HepG2 (cell line): ENCODE results near the gene ACOX3. TPM values are rescaled to one million over a fixed set of nuclear protein-coding genes. Genes with fewer than 3 reads are reported as not detected.

Source experiments
- ATAC-seq: fragments of 200-7000 bp; cut with Tn5 transposase; 3 replicates; pipeline ENCODE4 v1.9.1; 2020; ENCODE audit warnings: mild to moderate bottlenecking, moderate library complexity
- BruUV-seq: library from RNA; stranded (reverse); fragments of 400-500 nt; replicated peaks from 2 replicates; lab custom pipeline; 2021; lab: Mats Ljungman, UMichigan
- CTCF ChIA-PET: fragments of 300-600 bp; formaldehyde crosslinking; extraction: SDS; loops from one replicate; lab custom pipeline; 2021; ENCODE audit warnings: low total read pairs, inconsistent platforms, low intra/inter-chr PET ratio; lab: Yijun Ruan, JAX
- POLR2A ChIA-PET: fragments of 350-600 bp; sonication (Branson Sonifier 250); formaldehyde crosslinking; loops from one replicate; lab custom pipeline; 2020; ENCODE audit warnings: antibody characterized with exemption, inconsistent platforms; lab: Yijun Ruan, JAX
- DNase-seq: peaks from one replicate; pipeline ENCODE4 v3.0.0-alpha.2; 2015; ENCODE audit warnings: low spot score
- FAIRE-seq: peaks from 3 replicates; lab custom pipeline; 2011; peaks lifted over from hg19 to GRCh38; lab: Jason Lieb, UNC
- H2AFZ ChIP-seq: one replicate; pipeline ENCODE4 v1.6.1; 2011; ENCODE audit warnings: low read length, inconsistent platforms
- H3K27ac ChIP-seq: fragments of 300-600 bp; 3 replicates; pipeline ENCODE4 v1.8.0; 2011; ENCODE audit warnings: mixed run types, mild to moderate bottlenecking, mixed read lengths, low read length, inconsistent platforms; ENCODE audit not compliant: insufficient read depth; ENCODE audit errors: extremely low read length
- H3K27me3 ChIP-seq, 2 experiments: fragments of 200-600 bp in 1 of 2; 2 replicates in 1 of 2; 3 replicates in 1 of 2; pipeline versions ENCODE4 v1.6.0 to v1.8.0; 2011; ENCODE audit warnings: low read length in 2 of 2, mild to moderate bottlenecking in 2 of 2, moderate library complexity in 2 of 2, inconsistent platforms in 1 of 2; ENCODE audit not compliant: insufficient read depth in 2 of 2, control insufficient read depth in 1 of 2
- H3K36me3 ChIP-seq, 2 experiments: fragments of 200-600 bp in 1 of 2; replicated peaks in 1 of 2; 2 replicates in 1 of 2; 3 replicates in 1 of 2; pipeline versions ENCODE4 v1.5.1 to v1.8.0; 2011; ENCODE audit warnings: low read length in 2 of 2, inconsistent platforms in 1 of 2; ENCODE audit not compliant: insufficient read depth in 2 of 2, control insufficient read depth in 1 of 2
- H3K4me1 ChIP-seq: 2 replicates; pipeline ENCODE4 v1.5.1; 2012; ENCODE audit warnings: low read length, inconsistent platforms; ENCODE audit not compliant: insufficient read depth
- H3K4me2 ChIP-seq: 2 replicates; pipeline ENCODE4 v1.6.0; 2011; ENCODE audit warnings: low read depth, low read length, inconsistent platforms
- H3K4me3 ChIP-seq, 3 experiments: fragments of 200-600 bp in 1 of 3; sonication (generic), shearing (Covaris generic) in 1 of 3; replicated peaks in 1 of 3; 2 replicates each; pipeline ENCODE4 v1.5.1; 2011 to 2016; ENCODE audit warnings: low read length in 3 of 3, inconsistent platforms in 2 of 3, low read depth in 2 of 3, mild to moderate bottlenecking in 2 of 3, control low read depth in 1 of 3, mixed read lengths in 1 of 3; ENCODE audit not compliant: insufficient read depth in 1 of 3
- H3K79me2 ChIP-seq: one replicate; pipeline ENCODE4 v1.6.1; 2011; ENCODE audit warnings: low read length, inconsistent platforms; ENCODE audit not compliant: insufficient read depth
- H3K9ac ChIP-seq: 2 replicates; pipeline ENCODE4 v1.6.0; 2011; ENCODE audit warnings: mild to moderate bottlenecking, low read depth, low read length, inconsistent platforms; ENCODE audit not compliant: insufficient read depth
- H3K9me3 ChIP-seq: 2 replicates; pipeline ENCODE4 v1.5.1; 2012; ENCODE audit warnings: mild to moderate bottlenecking, low read length
- H4K20me1 ChIP-seq: 2 replicates; pipeline ENCODE4 v1.6.0; 2011; ENCODE audit warnings: inconsistent platforms, mild to moderate bottlenecking, low read length, moderate library complexity; ENCODE audit not compliant: insufficient read depth
- ATF7 ChIP-seq, 2 experiments: fragments of 450-650 bp in 1 of 2; sonication (generic) in 1 of 2; formaldehyde crosslinking in 1 of 2; IDR thresholded peaks; 2 replicates each; pipeline versions ENCODE4 v1.4.0 to v1.6.1; 2016 to 2020; ENCODE audit warnings: antibody characterized with exemption in 1 of 2, mild to moderate bottlenecking in 1 of 2, missing genetic modification reagents in 1 of 2
- ATM ChIP-seq: fragments of 450-650 bp; IDR thresholded peaks from 2 replicates; pipeline ENCODE4 v1.7.1; 2017; ENCODE audit warnings: mild to moderate bottlenecking, borderline replicate concordance
- CREB1 ChIP-seq, 2 experiments: fragments of 450-650 bp in 1 of 2; IDR thresholded peaks; 2 replicates each; pipeline ENCODE4 v1.6.1; 2016 to 2017; ENCODE audit warnings: control low read depth in 1 of 2, mild to moderate bottlenecking in 1 of 2, missing compliant biosample characterization in 1 of 2, missing genetic modification characterization in 1 of 2
- FOXP1 ChIP-seq, 2 experiments: fragments of 450-650 bp in 1 of 2; IDR thresholded peaks; 2 replicates each; pipeline ENCODE4 v1.6.1; 2017 to 2018; ENCODE audit warnings: antibody characterized with exemption in 1 of 2
- IKZF1 ChIP-seq: fragments of 450-650 bp; IDR thresholded peaks from 2 replicates; pipeline ENCODE4 v1.7.1; 2016
- NBN ChIP-seq: fragments of 450-650 bp; conservative IDR thresholded peaks from 2 replicates; pipeline ENCODE4 v1.6.1; 2017
- SETDB1 ChIP-seq: sonication (generic); formaldehyde crosslinking; IDR thresholded peaks from 2 replicates; pipeline ENCODE4 v1.5.1; 2020; ENCODE audit warnings: missing genetic modification reagents, mild to moderate bottlenecking, borderline replicate concordance
- SOX6 ChIP-seq, 2 experiments: fragments of 450-650 bp in 1 of 2; sonication (generic) in 1 of 2; formaldehyde crosslinking in 1 of 2; IDR thresholded peaks; 2 replicates each; pipeline versions ENCODE4 v1.4.0 to v1.6.1; 2017 to 2020; ENCODE audit warnings: antibody characterized with exemption in 1 of 2, mild to moderate bottlenecking in 1 of 2, missing genetic modification reagents in 1 of 2
- ZKSCAN8 ChIP-seq: IDR thresholded peaks from 2 replicates; pipeline ENCODE4 v1.6.1; 2016; ENCODE audit warnings: borderline replicate concordance, missing genetic modification reagents, missing compliant biosample characterization
- ZNF282 ChIP-seq: fragments of 450-650 bp; IDR thresholded peaks from 2 replicates; pipeline ENCODE4 v1.6.1; 2018; ENCODE audit not compliant: partially characterized antibody
- ZNF510 ChIP-seq: sonication (generic); formaldehyde crosslinking; IDR thresholded peaks from 2 replicates; pipeline ENCODE4 v1.4.0; 2020; ENCODE audit warnings: low read depth, mild to moderate bottlenecking, missing genetic modification reagents
- WGBS: methylation state at CpG from one replicate; pipeline ENCODE4 v1.1.6; 2017; ENCODE audit warnings: low lambda C conversion rate; 5-methylcytosine and 5-hydroxymethylcytosine counted together
- in situ Hi-C: cut with HindIII; loops from 2 replicates; pipeline ENCODE4 v1.10.0; 2017; ENCODE audit warnings: low pct_unique_long_range_greater_than_20kb; ENCODE audit not compliant: extremely low pct_ligation_motif_present
- intact Hi-C: fragments of 100-400 bp; cut with micrococcal nuclease; formaldehyde crosslinking; loops from one replicate; pipeline ENCODE4 v1.10.0; 2022; ENCODE audit not compliant: unreplicated experiment
- polyA plus RNA-seq, 8 experiments: library from polyadenylated mRNA; depleted of rRNA in 3 of 8; stranded (reverse) in 7 of 8; unstranded in 1 of 8; fragments of >200 nt; fragmentation: Illumina TruSeq in 4 of 8; extraction: Trizol in 4 of 8; gene quantifications; 2 replicates each; pipeline versions ENCODE4 v1.2.1 to v1.2.3, GENCODE V29; 2011 to 2016; ENCODE audit warnings: low read depth in 4 of 8, missing spikeins in 1 of 8, mixed read lengths in 1 of 8; ENCODE audit not compliant: insufficient read depth in 1 of 8
- total RNA-seq, 5 experiments: library from RNA; depleted of rRNA; stranded (reverse); fragments of >200 nt; fragmentation: Illumina TruSeq; extraction: Trizol; gene quantifications; 2 replicates each; pipeline ENCODE4 v1.2.3, GENCODE V29; 2016; ENCODE audit warnings: low read depth in 1 of 5
- TF ChIP-seq, protein P1 (sequence below): fragments of 450-650 bp; IDR thresholded peaks from 2 replicates; pipeline ENCODE4 v1.6.1; 2017

Gene ACOX3
- total and polyA plus RNA-seq, 2 of the 13 experiments (the other 11 are each of a cell fraction or from before 2014, with no cell fraction given), result 4.2 to 17.8 TPM

DNA sequence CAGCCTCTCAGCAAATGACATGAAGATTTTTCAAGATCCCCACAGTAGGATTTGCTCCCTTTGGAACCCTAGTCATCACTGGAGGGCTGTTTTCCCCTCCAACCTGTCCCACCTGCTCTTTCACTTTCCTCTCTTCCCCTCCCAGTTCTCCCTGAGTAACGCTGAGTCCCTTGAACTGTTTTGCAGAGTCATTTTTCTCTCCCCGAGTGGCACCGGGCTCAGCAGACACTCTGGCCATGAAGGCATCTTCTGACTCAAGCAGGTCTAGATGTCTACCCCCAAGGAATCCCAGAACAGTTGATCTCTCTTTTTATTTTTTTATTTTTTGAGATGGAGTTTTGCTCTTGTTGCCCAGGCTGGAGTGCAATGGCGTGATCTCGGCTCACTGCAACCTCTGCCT lies 118.8 kb downstream of the ACOX3 start (continued):
- TF ChIP-seq SETDB1, result no peak

DNA sequence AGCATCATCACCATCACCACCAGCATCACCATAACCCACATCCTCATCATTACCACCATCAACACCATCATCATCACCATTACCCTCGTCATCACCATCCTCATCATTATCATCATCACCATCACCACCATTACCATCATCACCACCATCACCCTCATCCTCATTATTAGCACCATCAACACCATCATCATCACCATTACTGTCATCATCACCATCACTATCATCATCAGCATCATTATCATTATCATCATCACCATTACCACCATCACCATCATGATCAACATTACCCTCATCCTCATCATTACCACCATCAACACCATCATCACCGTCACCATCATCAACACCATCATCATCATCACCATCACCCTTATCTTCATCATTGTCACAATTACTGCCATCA lies 119.3 kb downstream of the ACOX3 start:
- 22% methylated on average over 2 of the region's 2 CpGs for WGBS
- ChIA-PET POLR2A (no interaction called here), CTCF (interaction anchor here (1.7 kb wide), 1 partner anchor 82 kb away, joined by 10 read pairs; no protein-coding TSS in a partner anchor)

More for the DNA sequence above, 119.3 kb downstream of the ACOX3 start:
- Histone ChIP-seq H3K9ac (no peak overlapping the region), H3K27me3 (peaks cover 0 to 21% of the 10 kb centered on the region in 2 experiments; a peak in 3 of 5 replicates), H3K79me2 (no peaks in the 10 kb centered on the region), H4K20me1 (no peaks in the 10 kb centered on the region), H3K4me3 (no peak overlapping the region), H3K27ac (no peak overlapping the region), H3K9me3 (no peaks in the 10 kb centered on the region), H2AFZ (no peak overlapping the region), H3K4me2 (no peak overlapping the region), H3K36me3 (no peaks in the 10 kb centered on the region), H3K4me1 (peaks cover 4% of the 10 kb centered on the region)
- no TSS peak for BruUV-seq
- in situ Hi-C loops (no loop called here), intact Hi-C loops (no loop called here)
- TF ChIP-seq NBN (0 out of 2 replicates have a peak, but pooled peaks have one; percentile 33), CREB1 (IDR thresholded peaks at IDR 0.05) (peak; percentile 98), CREB1 (CRISPR knock-in tag; IDR thresholded peaks at IDR 0.05) (no peak), ATF7 (IDR thresholded peaks at IDR 0.05) (peak; percentile 44; the same call in 1 of the 2 replicates), ATF7 (CRISPR knock-in tag; IDR thresholded peaks at IDR 0.05) (no peak), ZNF282 (peak; percentile 37), ZKSCAN8 (CRISPR knock-in tag) (no peak), FOXP1 (IDR thresholded peaks at IDR 0.05) (0 out of 2 replicates have a peak, but pooled peaks have one; percentile 33), FOXP1 (CRISPR knock-in tag; IDR thresholded peaks at IDR 0.05) (no peak), ATM (peak; percentile 8; the same call in 1 of the 2 replicates), ZNF510 (no peak), SOX6 (IDR thresholded peaks at IDR 0.05) (peak; percentile 67; the same call in 1 of the 2 replicates), SOX6 (CRISPR knock-in tag; IDR thresholded peaks at IDR 0.05) (no peak), IKZF1 (0 out of 2 replicates have a peak, but pooled peaks have one; percentile 50)
- TF ChIP-seq, protein P1, sequence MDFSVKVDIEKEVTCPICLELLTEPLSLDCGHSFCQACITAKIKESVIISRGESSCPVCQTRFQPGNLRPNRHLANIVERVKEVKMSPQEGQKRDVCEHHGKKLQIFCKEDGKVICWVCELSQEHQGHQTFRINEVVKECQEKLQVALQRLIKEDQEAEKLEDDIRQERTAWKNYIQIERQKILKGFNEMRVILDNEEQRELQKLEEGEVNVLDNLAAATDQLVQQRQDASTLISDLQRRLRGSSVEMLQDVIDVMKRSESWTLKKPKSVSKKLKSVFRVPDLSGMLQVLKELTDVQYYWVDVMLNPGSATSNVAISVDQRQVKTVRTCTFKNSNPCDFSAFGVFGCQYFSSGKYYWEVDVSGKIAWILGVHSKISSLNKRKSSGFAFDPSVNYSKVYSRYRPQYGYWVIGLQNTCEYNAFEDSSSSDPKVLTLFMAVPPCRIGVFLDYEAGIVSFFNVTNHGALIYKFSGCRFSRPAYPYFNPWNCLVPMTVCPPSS, result peak; percentile 64; the same call in 1 of the 2 replicates
- no peak for ATAC-seq
- FAIRE-seq, result no peak
- DNase-seq, result no peak
